Mucosa of rectum (tissue), 2 donors: ENCODE data around the gene CDK12.

ENCODE experiments used
- H3K27ac ChIP-seq, 2 donors: one replicate each; pipeline ENCODE4 v1.7.0; 2013; ENCODE audit warnings: inconsistent platforms in 2 of 2, low read depth in 2 of 2, low read length in 2 of 2
- H3K27me3 ChIP-seq, 2 donors: one replicate each; pipeline ENCODE4 v1.7.0; 2013; ENCODE audit warnings: low read length in 2 of 2; ENCODE audit not compliant: control insufficient read depth in 2 of 2, insufficient read depth in 2 of 2
- H3K36me3 ChIP-seq, 2 donors: one replicate each; pipeline ENCODE4 v1.7.0; 2013; ENCODE audit warnings: low read length in 2 of 2; ENCODE audit not compliant: control insufficient read depth in 2 of 2, insufficient read depth in 2 of 2
- H3K4me1 ChIP-seq, 2 donors: one replicate each; pipeline ENCODE4 v1.7.0; 2013; ENCODE audit warnings: low read length in 2 of 2, mild to moderate bottlenecking in 1 of 2; ENCODE audit not compliant: control insufficient read depth in 2 of 2, insufficient read depth in 2 of 2
- H3K4me3 ChIP-seq, 2 donors: one replicate each; pipeline ENCODE4 v1.7.0; 2013; ENCODE audit warnings: low read length in 2 of 2
- H3K9ac ChIP-seq, 2 donors: one replicate each; pipeline ENCODE4 v1.7.0; 2013; ENCODE audit warnings: low read length in 2 of 2, low read depth in 1 of 2, mild to moderate bottlenecking in 1 of 2
- H3K9me3 ChIP-seq, 2 donors: one replicate each; pipeline ENCODE4 v1.7.0; 2013; ENCODE audit warnings: low read length in 2 of 2; ENCODE audit not compliant: control insufficient read depth in 2 of 2
- donor health status: healthy.
- donor health status: Normal muscosa, but diverticular disease.

The CDK12 gene

GRCh38 chr17:39562395-39562794 is 101.1 kb downstream of the CDK12 start:
- Histone ChIP-seq H3K27ac (no peak overlapping the region), H3K9ac (no peak overlapping the region), H3K9me3 (no peaks in the 10 kb centered on the region), H3K4me1 (no peaks in the 10 kb centered on the region), H3K36me3 (peaks cover 11 to 25% of the 10 kb centered on the region in 2 donors), H3K4me3 (no peak overlapping the region), H3K27me3 (no peaks in the 10 kb centered on the region)

- no peaks in the 10 kb centered on the region for H3K4me1 ChIP-seq
- no peaks in the 10 kb centered on the region for H3K9me3 ChIP-seq
- no peak overlapping the region for H3K9ac ChIP-seq
- no peaks in the 10 kb centered on the region for H3K27me3 ChIP-seq
- peaks cover 10 to 26% of the 10 kb centered on the region in 2 donors for H3K36me3 ChIP-seq
- no peak overlapping the region for H3K4me3 ChIP-seq
- H3K27ac ChIP-seq = no peak overlapping the region
Observed at GRCh38 chr17:39562976-39563375, 101.7 kb downstream of the CDK12 start.

- H3K27me3 ChIP-seq = no peaks in the 10 kb centered on the region
- H3K27ac ChIP-seq = no peak overlapping the region
- no peak overlapping the region for H3K9ac ChIP-seq
- no peak overlapping the region for H3K4me3 ChIP-seq
- no peaks in the 10 kb centered on the region for H3K9me3 ChIP-seq
- H3K36me3 ChIP-seq = peaks cover 9 to 26% of the 10 kb centered on the region in 2 donors
- no peaks in the 10 kb centered on the region for H3K4me1 ChIP-seq
Observed at GRCh38 chr17:39563476-39563875, 102.2 kb downstream of the CDK12 start.

GRCh38 chr17:39564211-39564848 is 103.0 kb downstream of the CDK12 start:
- no peak overlapping the region for H3K4me3 ChIP-seq
- H3K9ac ChIP-seq = no peak overlapping the region
- H3K27ac ChIP-seq = no peak overlapping the region
- no peaks in the 10 kb centered on the region for H3K4me1 ChIP-seq
- no peaks in the 10 kb centered on the region for H3K27me3 ChIP-seq
- peaks cover 9 to 32% of the 10 kb centered on the region in 2 donors for H3K36me3 ChIP-seq
- no peaks in the 10 kb centered on the region for H3K9me3 ChIP-seq

GRCh38 chr17:39566094-39566850 is 105.0 kb downstream of the CDK12 start:
- Histone ChIP-seq H3K9ac (no peak overlapping the region), H3K9me3 (no peaks in the 10 kb centered on the region), H3K4me1 (no peaks in the 10 kb centered on the region), H3K27me3 (no peaks in the 10 kb centered on the region), H3K4me3 (no peak overlapping the region), H3K36me3 (peaks cover 9 to 33% of the 10 kb centered on the region in 2 donors), H3K27ac (no peak overlapping the region)

GRCh38 chr17:39568702-39569101 is 107.4 kb downstream of the CDK12 start:
- peaks cover 2% of the 10 kb centered on the region in 2 donors for H3K4me1 ChIP-seq
- no peak overlapping the region for H3K27ac ChIP-seq
- no peaks in the 10 kb centered on the region for H3K27me3 ChIP-seq
- H3K4me3 ChIP-seq = no peak overlapping the region
- H3K9me3 ChIP-seq = no peaks in the 10 kb centered on the region
- H3K9ac ChIP-seq = no peak overlapping the region
- peaks cover 9 to 31% of the 10 kb centered on the region in 2 donors for H3K36me3 ChIP-seq

GRCh38 chr17:39569126-39569525 is 107.8 kb downstream of the CDK12 start:
- Histone ChIP-seq H3K4me1 (peaks cover 2 to 4% of the 10 kb centered on the region in 2 donors), H3K36me3 (peaks cover 9 to 28% of the 10 kb centered on the region in 2 donors), H3K27ac (no peak overlapping the region), H3K9me3 (no peaks in the 10 kb centered on the region), H3K9ac (no peak overlapping the region), H3K4me3 (no peak overlapping the region), H3K27me3 (no peaks in the 10 kb centered on the region)

GRCh38 chr17:39572121-39572520 is 110.8 kb downstream of the CDK12 start:
- Histone ChIP-seq H3K4me3 (no peak overlapping the region), H3K4me1 (peaks cover 2 to 5% of the 10 kb centered on the region in 2 donors), H3K36me3 (peaks cover 7 to 18% of the 10 kb centered on the region in 2 donors), H3K27me3 (no peaks in the 10 kb centered on the region), H3K27ac (no peak overlapping the region), H3K9me3 (no peaks in the 10 kb centered on the region), H3K9ac (no peak overlapping the region)

- Histone ChIP-seq H3K4me1 (peaks cover 2 to 5% of the 10 kb centered on the region in 2 donors), H3K27me3 (no peaks in the 10 kb centered on the region), H3K9ac (peak overlapping the region; percentile 65 to 68), H3K9me3 (no peaks in the 10 kb centered on the region), H3K27ac (peak overlapping the region; percentile 70 to 83), H3K36me3 (peaks cover 0 to 10% of the 10 kb centered on the region in 2 donors), H3K4me3 (peak overlapping the region; percentile 68 to 73)
Observed at GRCh38 chr17:39573447-39574298, 112.4 kb downstream of the CDK12 start.

GRCh38 chr17:39576187-39576586 is 114.9 kb downstream of the CDK12 start:
- no peaks in the 10 kb centered on the region for H3K36me3 ChIP-seq
- H3K27me3 ChIP-seq = no peaks in the 10 kb centered on the region
- H3K4me1 ChIP-seq = peaks cover 2 to 5% of the 10 kb centered on the region in 2 donors
- H3K9ac ChIP-seq = no peak overlapping the region
- H3K27ac ChIP-seq = no peak overlapping the region
- H3K9me3 ChIP-seq = no peaks in the 10 kb centered on the region
- H3K4me3 ChIP-seq = no peak overlapping the region
